ENCODE results near the gene ALKBH6. TPM values are rescaled to one million over a fixed set of nuclear protein-coding genes. Genes with fewer than 3 reads are reported as not detected.

Gene ALKBH6
- total RNA-seq, 1 experiment from 2014 or later, result 32.5 TPM

GRCh38 chr19:35990156-35990555 is 23.9 kb downstream of the ALKBH6 start:
- TF ChIP-seq CTCF (conservative IDR thresholded peaks at IDR 0.05), result no peak
- Histone ChIP-seq H3K27ac (ENCODE audit: insufficient read length, low read depth, low read length) (no peak overlapping the region), H3K56ac (ENCODE audit: insufficient read length, low read depth, low read length) (no peak overlapping the region), H4K8ac (replicated peaks; ENCODE audit: insufficient read length, low read depth, low read length) (no peak overlapping the region), H3K27me3 (ENCODE audit: insufficient read depth, low read length) (no peaks in the 10 kb centered on the region; the same call in 1 of the 2 replicates), H3K23me2 (ENCODE audit: insufficient read length, low read depth, low read length, poor library complexity, severe bottlenecking) (no peaks in the 10 kb centered on the region), H3K4me1 (ENCODE audit: insufficient read depth, low read length) (no peaks in the 10 kb centered on the region), H3K14ac (ENCODE audit: insufficient read depth, low read length) (no peak overlapping the region; the same call in 1 of the 2 replicates), H2BK5ac (ENCODE audit: insufficient read length, low read length) (no peak overlapping the region), H2BK12ac (ENCODE audit: insufficient read length, low read depth, low read length) (no peak overlapping the region), H2AK5ac (ENCODE audit: insufficient read length, low read length) (no peak overlapping the region), H3K9me3 (ENCODE audit: control insufficient read depth, low read depth, low read length) (no peaks in the 10 kb centered on the region), H2AFZ (ENCODE audit: low read length) (no peak overlapping the region), H3K9ac (ENCODE audit: extremely low read depth, insufficient read length, low read length) (no peak overlapping the region), H4K20me1 (ENCODE audit: control insufficient read depth, insufficient read depth, insufficient read length) (peaks cover 3% of the 10 kb centered on the region), H3T11ph (ENCODE audit: low read length) (no peak overlapping the region), H4K91ac (ENCODE audit: insufficient read length, low read depth, low read length) (no peak overlapping the region), H3K23ac (ENCODE audit: insufficient read length, low read depth, low read length) (no peak overlapping the region), H2BK20ac (ENCODE audit: low read depth, low read length, poor library complexity, severe bottlenecking) (no peak overlapping the region), H4K5ac (ENCODE audit: insufficient read length, low read depth, low read length) (no peak overlapping the region), H3K4ac (ENCODE audit: low read depth, low read length) (no peak overlapping the region), H2BK15ac (ENCODE audit: low read depth, low read length) (no peak overlapping the region), H2BK120ac (ENCODE audit: low read depth, low read length, poor library complexity, severe bottlenecking) (no peak overlapping the region), H3K18ac (ENCODE audit: insufficient read length, low read depth, low read length) (no peak overlapping the region), H3K79me2 (ENCODE audit: insufficient read depth, low read length) (no peaks in the 10 kb centered on the region), H3K4me2 (ENCODE audit: insufficient read depth, insufficient read length, low read length) (no peak overlapping the region), H3K79me1 (ENCODE audit: insufficient read depth, low read depth, low read length, poor library complexity, severe bottlenecking) (no peaks in the 10 kb centered on the region)
- Mint-ChIP-seq H3K4me1 (peaks cover 9 to 14% of the 10 kb centered on the region in 2 experiments), H3K27ac (no peak overlapping the region), H3K27me3 (ENCODE audit: low read depth) (peaks cover 47% of the 10 kb centered on the region), H3K9me3 (no peaks in the 10 kb centered on the region; a peak in 2 of 5 replicates), H3K4me3 (no peak overlapping the region; a peak in 1 of 5 replicates), H3K36me3 (ENCODE audit: insufficient read depth in 1 of 3, low read depth in 3 of 3) (no peaks in the 10 kb centered on the region; a peak in 2 of 7 replicates)
- no peak for DNase-seq
- WGBS (ENCODE audit: extremely low coverage, insufficient read length, low lambda C conversion rate), result no CpG with 5 or more reads among the region's 4 CpGs

All from H9 (cell line).